Mesenchymal stem cell (in vitro differentiated cells and primary cell): ENCODE results near the gene FADS3.

ENCODE experiments used
- DNase-seq: peaks from one replicate; pipeline ENCODE4 v3.0.0-alpha.2; 2013
- H2AFZ ChIP-seq: one replicate; pipeline ENCODE4 v1.6.1; 2013; ENCODE audit warnings: low read depth, mild to moderate bottlenecking, control low read depth, inconsistent platforms, low read length, moderate library complexity
- H2AK5ac ChIP-seq: 2 replicates; pipeline ENCODE4 v1.6.1; 2013; ENCODE audit warnings: low read length, moderate library complexity, mild to moderate bottlenecking, inconsistent platforms; ENCODE audit not compliant: severe bottlenecking
- H2BK120ac ChIP-seq: one replicate; pipeline ENCODE4 v1.6.1; 2013; ENCODE audit warnings: low read depth, mild to moderate bottlenecking, inconsistent platforms, low read length, moderate library complexity
- H2BK12ac ChIP-seq, 2 experiments: one replicate each; pipeline ENCODE4 v1.6.1; 2013; ENCODE audit warnings: inconsistent platforms in 2 of 2, low read length in 2 of 2, mild to moderate bottlenecking in 2 of 2, moderate library complexity in 2 of 2, control low read depth in 1 of 2
- H2BK15ac ChIP-seq: one replicate; pipeline ENCODE4 v1.6.1; 2013; ENCODE audit warnings: mild to moderate bottlenecking, low read depth, inconsistent platforms; ENCODE audit not compliant: poor library complexity, severe bottlenecking
- H2BK5ac ChIP-seq: 2 replicates; pipeline ENCODE4 v1.6.1; 2013; ENCODE audit warnings: low read depth, mild to moderate bottlenecking, low read length, control low read depth, inconsistent platforms; ENCODE audit not compliant: poor library complexity, severe bottlenecking
- H3K14ac ChIP-seq, 2 experiments: one replicate each; pipeline ENCODE4 v1.6.1; 2013; ENCODE audit warnings: inconsistent platforms in 2 of 2, low read length in 2 of 2, control low read depth in 1 of 2, mild to moderate bottlenecking in 1 of 2, moderate library complexity in 1 of 2
- H3K18ac ChIP-seq, 2 experiments: one replicate each; pipeline ENCODE4 v1.6.1; 2013; ENCODE audit warnings: inconsistent platforms in 2 of 2, low read length in 2 of 2, control low read depth in 1 of 2, low read depth in 1 of 2, mild to moderate bottlenecking in 1 of 2
- H3K23ac ChIP-seq, 2 experiments: one replicate each; pipeline ENCODE4 v1.6.1; 2013; ENCODE audit warnings: inconsistent platforms in 2 of 2, low read length in 2 of 2, mild to moderate bottlenecking in 2 of 2, moderate library complexity in 2 of 2, control low read depth in 1 of 2
- H3K27ac ChIP-seq: 2 replicates; pipeline ENCODE4 v1.5.1; 2013; ENCODE audit warnings: mild to moderate bottlenecking, moderate library complexity, low read length, control low read depth, inconsistent platforms; ENCODE audit not compliant: poor library complexity, severe bottlenecking
- H3K27me3 ChIP-seq, 2 experiments: 2 replicates each; pipeline versions ENCODE4 v1.6.1 to v1.7.0; 2013; ENCODE audit warnings: low read length in 2 of 2, mild to moderate bottlenecking in 2 of 2, moderate library complexity in 2 of 2, control low read depth in 1 of 2, inconsistent platforms in 1 of 2; ENCODE audit not compliant: control insufficient read depth in 1 of 2, insufficient read depth in 1 of 2
- H3K36me3 ChIP-seq, 2 experiments: 2 replicates each; pipeline versions ENCODE4 v1.6.1 to v1.7.0; 2013; ENCODE audit warnings: low read length in 2 of 2, control low read depth in 1 of 2, inconsistent platforms in 1 of 2, low read depth in 1 of 2, mild to moderate bottlenecking in 1 of 2; ENCODE audit not compliant: insufficient read depth in 2 of 2, control insufficient read depth in 1 of 2
- H3K4ac ChIP-seq, 2 experiments: one replicate each; pipeline ENCODE4 v1.6.1; 2013; ENCODE audit warnings: inconsistent platforms in 2 of 2, low read length in 2 of 2, mild to moderate bottlenecking in 2 of 2, moderate library complexity in 2 of 2, control low read depth in 1 of 2, low read depth in 1 of 2
- H3K4me1 ChIP-seq: 2 replicates; pipeline ENCODE4 v1.6.1; 2013; ENCODE audit warnings: low read depth, low read length, control low read depth; ENCODE audit not compliant: control insufficient read depth, insufficient read depth
- H3K4me2 ChIP-seq: 2 replicates; pipeline ENCODE4 v1.6.1; 2013; ENCODE audit warnings: low read length, mild to moderate bottlenecking, inconsistent platforms; ENCODE audit not compliant: poor library complexity, severe bottlenecking
- H3K4me3 ChIP-seq, 2 experiments: 2 replicates each; pipeline versions ENCODE4 v1.5.1 to v1.7.0; 2013; ENCODE audit warnings: low read length in 2 of 2, mild to moderate bottlenecking in 2 of 2, control low read depth in 1 of 2, low read depth in 1 of 2; ENCODE audit not compliant: insufficient read depth in 1 of 2
- H3K79me1 ChIP-seq: replicated peaks from 2 replicates; pipeline ENCODE4 v1.6.1; 2013; ENCODE audit warnings: mild to moderate bottlenecking, control low read depth, low read length, inconsistent platforms; ENCODE audit not compliant: poor library complexity, severe bottlenecking
- H3K9ac ChIP-seq: 2 replicates; pipeline ENCODE4 v1.7.0; 2013; ENCODE audit warnings: mild to moderate bottlenecking, low read length, moderate library complexity
- H3K9me3 ChIP-seq: 2 replicates; pipeline ENCODE4 v1.7.0; 2013; ENCODE audit warnings: mild to moderate bottlenecking, low read length; ENCODE audit not compliant: control insufficient read depth
- H4K8ac ChIP-seq: one replicate; pipeline ENCODE4 v1.6.1; 2013; ENCODE audit warnings: inconsistent platforms, mild to moderate bottlenecking, low read length, moderate library complexity
- H4K91ac ChIP-seq: one replicate; pipeline ENCODE4 v1.6.1; 2013; ENCODE audit warnings: mild to moderate bottlenecking, low read length, inconsistent platforms
- WGBS: methylation state at CpG from one replicate; pipeline ENCODE4 v1.1.7; 2013; ENCODE audit warnings: mixed read lengths; 5-methylcytosine and 5-hydroxymethylcytosine counted together

FADS3 gene

DNA sequence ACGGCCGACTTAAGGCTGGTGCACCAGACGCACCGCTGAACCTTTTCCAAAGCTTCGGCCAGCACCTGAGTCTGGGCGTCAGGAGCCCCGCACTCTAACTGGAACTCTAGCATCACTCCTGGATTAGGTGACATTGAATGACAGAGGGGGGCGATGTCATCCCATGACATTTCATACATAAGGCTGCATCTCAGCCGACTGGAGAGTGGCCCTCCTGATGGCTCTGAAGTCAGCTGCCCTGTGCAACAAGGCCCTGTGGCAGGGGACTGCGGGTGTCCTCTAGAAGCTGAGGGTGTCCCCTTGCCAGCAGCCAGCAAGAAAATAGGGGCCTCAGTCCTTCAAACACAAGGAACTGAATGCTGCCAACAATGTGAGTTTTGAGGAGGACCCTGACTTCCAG lies 10.1 kb upstream of the FADS3 start:
- no peak overlapping the region for H3K27ac ChIP-seq
- no peak overlapping the region for H3K4me2 ChIP-seq
- H3K9ac ChIP-seq: no peak overlapping the region
- no peak overlapping the region for H2BK12ac ChIP-seq
- H3K23ac ChIP-seq: no peak overlapping the region
- H2BK120ac ChIP-seq: no peak overlapping the region
- H4K91ac ChIP-seq: no peak overlapping the region
- H3K79me1 ChIP-seq: no peaks in the 10 kb centered on the region
- peaks cover 0 to 81% of the 10 kb centered on the region in 2 experiments for H3K36me3 ChIP-seq
- no peak overlapping the region for H3K4ac ChIP-seq
- H2AK5ac ChIP-seq: no peak overlapping the region
- H3K18ac ChIP-seq: no peak overlapping the region
- peaks cover 0 to 14% of the 10 kb centered on the region in 2 experiments for H3K27me3 ChIP-seq
- no peak overlapping the region for H3K14ac ChIP-seq
- 83% methylated on average over 10 of the region's 10 CpGs for WGBS
- H2BK15ac ChIP-seq: no peak overlapping the region
- H3K4me1 ChIP-seq: peaks cover 3% of the 10 kb centered on the region
- no peak overlapping the region for H2BK5ac ChIP-seq
- no peak overlapping the region for H3K4me3 ChIP-seq
- no peak for DNase-seq
- no peak overlapping the region for H2AFZ ChIP-seq
- no peak overlapping the region for H4K8ac ChIP-seq
- no peaks in the 10 kb centered on the region for H3K9me3 ChIP-seq

- Histone ChIP-seq H3K4ac (no peak overlapping the region), H3K14ac (peak overlapping the region in 1 of 2 experiments; percentile 49), H4K8ac (no peak overlapping the region), H3K18ac (no peak overlapping the region), H3K27me3 (peaks cover 0 to 11% of the 10 kb centered on the region in 2 experiments), H2AK5ac (no peak overlapping the region), H2BK12ac (no peak overlapping the region), H3K79me1 (no peaks in the 10 kb centered on the region), H3K4me3 (no peak overlapping the region), H3K36me3 (peaks cover 0 to 81% of the 10 kb centered on the region in 2 experiments), H3K4me1 (peaks cover 3% of the 10 kb centered on the region), H3K9me3 (no peaks in the 10 kb centered on the region), H3K9ac (peak overlapping the region; percentile 63), H3K27ac (no peak overlapping the region), H3K4me2 (no peak overlapping the region), H4K91ac (no peak overlapping the region), H2BK15ac (no peak overlapping the region), H2BK5ac (no peak overlapping the region), H2AFZ (no peak overlapping the region), H2BK120ac (no peak overlapping the region), H3K23ac (no peak overlapping the region)
- DNase-seq: no peak
- 91% methylated on average over 16 of the region's 17 CpGs for WGBS
Observed at GRCh38 chr11:61900251-61900650, 8.9 kb upstream of the FADS3 start.

DNA sequence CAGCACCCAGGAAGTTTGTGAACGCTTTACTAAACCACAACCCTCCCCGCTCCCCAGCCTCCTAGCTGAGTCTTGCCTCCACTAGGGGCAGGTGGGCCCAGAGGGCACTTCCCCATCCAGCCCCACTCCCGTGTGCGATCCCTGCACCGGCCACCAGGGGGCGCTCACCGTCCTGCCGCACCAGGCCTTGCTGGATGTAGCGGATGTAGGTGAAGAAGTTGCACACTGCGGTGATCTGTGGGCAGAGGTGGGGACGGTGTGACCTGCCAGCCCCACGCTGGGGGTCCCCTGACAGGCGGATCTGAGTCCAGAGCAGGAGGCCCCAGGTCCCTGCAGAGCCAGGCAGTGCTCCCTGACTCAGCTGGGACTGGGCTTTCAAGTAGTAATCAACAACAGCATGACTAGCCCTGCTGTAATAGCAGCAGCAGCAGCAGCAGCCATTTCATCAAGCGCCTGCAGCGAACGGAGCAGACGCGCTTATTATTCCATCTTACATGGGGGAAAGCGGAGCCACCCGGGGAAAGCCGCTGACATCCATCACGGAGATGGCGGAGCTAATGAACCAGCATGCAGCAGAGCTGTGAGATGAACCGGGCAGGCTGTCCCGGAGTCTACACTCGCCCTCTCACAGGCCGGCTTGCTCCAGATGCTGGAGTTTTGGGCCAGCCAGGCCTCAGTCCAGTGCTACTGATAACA lies 7.9 kb upstream of the FADS3 start:
- Histone ChIP-seq H3K79me1 (no peaks in the 10 kb centered on the region), H2BK120ac (no peak overlapping the region), H2BK5ac (no peak overlapping the region), H3K9me3 (no peaks in the 10 kb centered on the region), H4K91ac (no peak overlapping the region), H2BK12ac (no peak overlapping the region), H3K18ac (no peak overlapping the region), H3K36me3 (peaks cover 0 to 74% of the 10 kb centered on the region in 2 experiments), H3K9ac (peak overlapping the region; percentile 63), H3K27me3 (peaks cover 0 to 7% of the 10 kb centered on the region in 2 experiments), H3K23ac (no peak overlapping the region), H3K4me2 (no peak overlapping the region), H2AFZ (no peak overlapping the region), H4K8ac (no peak overlapping the region), H3K4ac (no peak overlapping the region), H3K4me1 (peaks cover 3% of the 10 kb centered on the region), H2BK15ac (no peak overlapping the region), H3K27ac (no peak overlapping the region), H3K4me3 (no peak overlapping the region), H2AK5ac (no peak overlapping the region), H3K14ac (no peak overlapping the region)
- 51% methylated on average over 25 of the region's 27 CpGs for WGBS
- DNase-seq: peak; percentile 76

DNA sequence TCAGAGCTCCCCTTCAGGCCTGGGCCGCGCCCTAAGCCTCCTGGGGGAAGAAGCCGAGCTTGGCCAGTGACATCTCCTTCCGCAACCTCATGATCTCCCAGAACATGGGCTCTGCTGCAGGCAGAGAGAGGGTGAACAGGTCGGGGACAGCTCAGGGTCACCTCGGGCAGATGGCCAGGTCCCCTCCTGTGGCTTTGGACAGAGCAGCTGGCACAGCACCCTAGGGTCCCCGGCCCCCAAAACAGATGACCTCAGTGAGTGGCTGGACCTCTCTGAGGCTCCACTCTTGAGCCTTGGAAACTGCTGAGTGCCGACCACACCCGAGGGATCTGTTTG lies 6.9 kb upstream of the FADS3 start:
- Histone ChIP-seq H3K36me3 (peaks cover 0 to 66% of the 10 kb centered on the region in 2 experiments), H2BK5ac (no peak overlapping the region), H3K4me3 (no peak overlapping the region), H3K18ac (no peak overlapping the region), H2BK12ac (peak overlapping the region in 1 of 2 experiments; percentile 56), H3K4me1 (peaks cover 3% of the 10 kb centered on the region), H2AFZ (no peak overlapping the region), H3K27me3 (peaks cover 0 to 4% of the 10 kb centered on the region in 2 experiments), H4K91ac (no peak overlapping the region), H3K4ac (no peak overlapping the region), H3K9me3 (no peaks in the 10 kb centered on the region), H4K8ac (no peak overlapping the region), H3K14ac (no peak overlapping the region), H2BK120ac (no peak overlapping the region), H3K4me2 (no peak overlapping the region), H3K27ac (no peak overlapping the region), H3K9ac (peak overlapping the region; percentile 29), H3K23ac (no peak overlapping the region), H2AK5ac (no peak overlapping the region), H3K79me1 (no peaks in the 10 kb centered on the region), H2BK15ac (no peak overlapping the region)
- WGBS: 81% methylated on average over 9 of the region's 9 CpGs
- no peak for DNase-seq
